Measurements from ENCODE around the gene ELANE. TPM values are rescaled to one million over a fixed set of nuclear protein-coding genes. Genes with fewer than 3 reads are reported as not detected.
"Not testable (repeated sequence)": the region's sequence is repeated elsewhere in the genome, so short reads cannot be mapped to it uniquely, and the experiment has no call there.

Gene ELANE
- total RNA-seq, 1 donor from 2014 or later: 0.81 TPM

DNA sequence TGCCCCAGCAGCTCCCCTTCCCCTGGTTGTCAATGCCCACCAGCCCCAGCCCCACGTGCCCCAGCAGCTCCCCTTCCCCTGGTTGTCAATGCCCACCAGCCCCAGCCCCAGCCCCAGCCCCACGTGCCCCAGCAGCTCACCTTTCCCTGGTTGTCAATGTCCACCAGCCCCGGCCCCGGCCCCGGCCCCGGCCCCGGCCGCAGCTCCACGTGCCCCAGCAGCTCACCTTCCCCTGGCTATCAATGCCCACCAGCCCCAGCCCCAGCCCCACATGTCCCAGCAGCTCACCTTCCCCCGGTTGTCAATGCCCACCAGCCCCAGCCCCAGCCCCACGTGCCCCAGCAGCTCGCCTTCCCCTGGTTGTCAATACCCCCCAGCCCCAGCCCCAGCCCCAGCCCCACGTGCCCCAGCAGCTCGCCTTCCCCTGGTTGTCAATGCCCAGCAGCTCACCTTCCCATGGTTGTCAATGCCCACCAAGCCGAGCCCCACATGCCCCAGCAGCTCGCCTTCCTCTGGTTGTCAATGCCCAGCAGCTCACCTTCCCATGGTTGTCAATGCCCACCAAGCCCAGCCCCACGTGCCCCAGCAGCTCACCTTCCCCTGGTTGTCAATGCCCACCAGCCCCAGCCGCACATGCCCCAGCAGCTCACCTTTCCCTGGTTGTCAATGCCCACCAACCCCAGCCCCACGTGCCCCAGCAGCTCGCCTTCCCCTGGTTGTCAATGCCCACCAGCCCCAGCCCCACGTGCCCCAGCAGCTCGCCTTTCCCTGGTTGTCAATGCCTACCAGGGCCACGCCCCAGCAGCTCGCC lies 26.9 kb downstream of the ELANE start:
- DNase-seq (ENCODE audit: low spot score): not testable (repeated sequence)

DNA sequence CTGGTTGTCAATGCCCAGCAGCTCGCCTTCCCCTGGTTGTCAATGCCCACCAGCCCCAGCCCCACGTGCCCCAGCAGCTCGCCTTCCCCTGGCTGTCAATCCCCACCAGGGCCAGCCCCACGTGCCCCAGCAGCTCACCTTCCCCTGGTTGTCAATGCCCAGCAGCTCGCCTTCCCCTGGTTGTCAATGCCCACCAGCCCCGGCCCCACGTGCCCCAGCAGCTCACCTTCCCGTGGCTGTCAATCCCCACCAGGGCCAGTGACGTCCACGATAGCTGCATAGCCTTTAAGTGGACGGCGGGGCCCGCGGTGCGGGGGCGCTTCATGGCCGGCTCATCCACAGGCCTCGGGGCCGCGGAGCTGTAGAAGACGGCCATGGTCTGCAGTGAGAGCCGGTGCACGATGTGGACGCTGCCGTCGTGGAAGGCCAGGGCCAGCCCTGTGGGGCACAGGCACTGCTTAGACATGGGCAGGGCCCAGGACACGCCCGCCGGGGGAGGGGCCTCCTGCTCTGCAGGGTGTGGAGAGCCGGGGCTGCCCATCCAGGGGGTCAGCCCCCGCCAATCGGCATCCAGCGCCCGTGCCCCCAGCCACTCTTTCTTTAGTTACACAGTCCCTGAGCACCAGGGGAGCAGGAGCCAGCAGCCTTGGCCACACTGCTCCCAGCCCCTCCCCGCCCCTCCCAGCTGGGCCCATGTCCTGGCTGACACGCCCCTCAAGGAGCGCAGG lies 27.8 kb downstream of the ELANE start:
- no peak for DNase-seq (ENCODE audit: low spot score)

DNA sequence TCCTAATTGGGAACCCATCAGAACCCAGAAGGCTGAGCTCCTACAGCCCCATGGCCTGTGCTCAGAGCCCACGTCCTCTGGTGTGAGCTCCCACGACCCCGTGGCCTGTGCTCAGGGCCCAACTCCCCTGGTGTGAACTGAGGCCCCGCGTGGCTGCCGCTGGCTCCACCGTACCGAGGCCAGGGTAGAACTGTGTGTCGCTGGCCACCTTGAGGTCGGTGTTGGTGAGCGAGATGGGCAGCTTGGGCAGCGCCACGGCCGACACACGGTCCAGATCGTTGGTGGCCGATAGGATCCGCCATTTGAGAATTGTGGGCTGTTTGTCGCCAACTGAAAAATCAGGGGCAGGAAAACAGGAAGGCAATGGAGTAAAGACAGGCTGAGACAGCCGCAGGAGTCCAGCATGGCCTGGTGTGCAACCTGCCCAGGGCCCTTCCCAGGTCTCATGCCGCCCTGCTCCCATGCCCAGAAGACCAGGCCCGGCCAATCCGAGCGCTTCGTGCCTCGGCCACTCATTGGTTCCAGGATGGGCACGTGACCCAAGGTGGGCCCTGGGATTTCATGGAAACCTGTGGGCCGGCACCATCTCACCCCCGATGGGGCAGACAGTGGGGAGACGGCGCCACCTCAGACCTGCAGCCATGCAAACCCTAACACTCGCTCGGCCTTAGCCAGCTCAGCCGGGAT lies 29.4 kb downstream of the ELANE start:
- DNase-seq (ENCODE audit: low spot score): no peak

DNA sequence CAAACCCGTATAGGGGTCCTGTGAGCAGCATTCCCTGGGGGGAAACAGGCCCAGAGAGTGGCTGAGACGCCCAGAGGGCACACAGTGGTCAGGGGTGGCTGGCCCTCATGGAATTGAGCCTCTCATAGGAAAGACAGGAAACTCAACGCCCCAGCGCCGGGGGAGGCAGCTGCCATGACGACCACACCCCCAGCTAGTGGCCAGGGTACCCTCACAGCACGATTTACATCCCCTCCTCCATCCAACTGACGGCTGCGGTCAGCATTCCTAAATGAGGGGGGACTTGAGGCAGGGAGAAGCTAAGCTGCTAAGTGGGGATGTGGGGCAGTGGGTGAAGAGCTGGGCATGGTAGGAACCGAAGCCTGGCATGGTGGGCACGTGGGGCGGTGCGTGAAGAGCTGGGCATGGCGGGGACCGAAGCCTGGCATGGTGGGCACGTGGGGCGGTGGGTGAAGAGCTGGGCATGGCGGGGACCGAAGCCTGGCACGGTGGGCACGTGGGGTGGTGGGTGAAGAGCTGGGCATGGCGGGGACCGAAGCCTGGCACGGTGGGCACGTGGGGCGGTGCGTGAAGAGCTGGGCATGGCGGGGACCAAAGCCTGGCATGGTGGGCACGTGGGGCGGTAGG lies 30.9 kb downstream of the ELANE start:
- DNase-seq (ENCODE audit: low spot score): no peak

DNA sequence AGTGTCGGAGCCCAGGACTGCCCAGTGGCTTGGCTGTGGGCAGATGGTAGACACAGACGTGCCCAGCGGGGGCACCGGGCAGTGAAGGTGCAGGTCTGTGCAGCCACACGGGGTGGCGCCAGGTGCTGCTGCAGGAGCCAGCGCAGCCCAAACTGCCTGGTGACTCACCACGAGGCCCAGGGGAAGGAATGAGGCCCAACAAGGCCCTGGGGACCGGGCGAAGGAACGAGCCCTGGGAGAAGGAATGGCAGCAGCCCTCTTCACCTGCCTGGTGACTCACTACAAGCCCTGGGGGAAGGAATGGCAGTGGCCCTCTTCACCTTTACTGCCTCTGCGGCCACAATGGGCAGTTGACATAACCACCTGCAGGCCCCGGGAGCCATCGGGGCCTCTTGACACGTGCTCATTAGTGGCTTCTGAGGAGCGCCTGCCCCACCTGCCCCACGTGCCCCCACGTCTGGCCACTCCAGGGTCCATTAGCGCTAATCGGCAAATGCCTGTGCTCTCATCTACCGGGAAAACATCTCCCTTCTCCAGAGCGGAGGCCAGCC lies 31.6 kb downstream of the ELANE start:
- no peak for DNase-seq (ENCODE audit: low spot score)

DNA sequence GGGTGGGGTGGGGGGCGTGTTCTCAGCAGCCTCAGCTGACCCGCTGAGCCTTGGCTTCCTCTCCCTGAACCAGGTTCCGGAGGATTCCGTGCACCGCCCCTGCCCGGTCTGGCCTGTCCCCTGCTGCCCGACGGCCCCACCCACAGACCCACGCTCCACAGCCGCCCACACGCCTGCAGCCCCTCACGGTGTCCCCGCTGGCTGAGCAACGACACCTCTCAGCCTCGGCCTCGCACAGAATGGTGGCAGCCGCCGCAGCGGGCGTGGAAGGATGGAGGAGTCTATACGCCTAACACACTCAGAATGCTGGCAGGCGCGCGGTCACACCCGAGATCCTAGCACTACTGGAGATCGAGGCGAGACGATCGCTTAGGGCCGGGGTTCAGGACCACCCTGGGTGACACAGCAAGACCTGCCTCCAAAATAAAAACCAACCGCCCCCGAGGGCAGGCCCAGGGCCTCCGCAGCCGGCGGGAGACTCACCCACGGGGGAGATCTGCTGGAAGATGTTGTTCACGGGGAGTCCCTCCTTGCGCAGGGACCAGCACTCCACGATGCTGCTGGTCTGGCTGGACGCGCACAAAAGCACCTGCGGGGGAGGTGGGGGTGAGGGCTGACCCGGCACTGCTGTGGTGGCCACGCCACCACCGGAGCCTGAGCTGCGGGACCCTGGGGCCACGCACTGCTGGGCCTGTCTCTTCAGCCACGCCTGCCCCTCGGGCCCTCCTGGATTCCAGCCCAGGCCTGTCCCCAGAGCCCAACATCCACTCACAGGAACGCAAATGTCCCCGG lies 32.5 kb downstream of the ELANE start:
- no peak for DNase-seq (ENCODE audit: low spot score)

DNA sequence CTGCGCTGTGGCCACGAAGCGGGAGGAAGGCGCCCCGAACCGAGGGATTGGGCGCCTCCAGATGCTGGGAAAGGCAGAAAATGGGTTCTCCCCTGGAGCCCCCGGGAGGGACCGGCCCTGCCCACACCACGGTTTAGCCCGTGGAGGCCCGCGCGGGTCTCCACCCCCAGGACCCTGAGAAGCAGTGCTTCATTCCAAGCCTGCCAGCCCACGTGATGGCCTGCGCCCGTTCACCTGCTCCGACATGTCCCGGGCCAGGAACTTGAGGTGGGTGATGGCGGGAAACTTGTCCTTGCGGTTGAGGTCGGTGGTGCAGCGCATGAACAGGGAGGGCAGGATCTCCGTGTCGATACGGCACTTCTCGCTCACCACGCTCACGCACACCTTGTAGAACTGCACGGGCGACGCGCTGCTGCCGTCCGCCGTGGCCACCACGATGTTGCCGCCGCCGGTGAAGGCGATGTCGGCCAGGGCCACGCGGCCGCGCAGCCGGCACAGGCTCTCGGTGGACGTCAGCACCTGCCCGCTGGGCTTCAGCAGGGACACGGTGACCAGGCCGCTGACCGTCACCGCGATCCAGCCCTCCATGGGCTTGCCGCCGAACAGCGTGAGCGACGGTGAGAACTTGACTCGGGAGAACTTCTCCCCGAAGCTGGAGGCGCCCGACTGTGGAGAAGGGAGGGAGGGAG lies 33.6 kb downstream of the ELANE start:
- DNase-seq (ENCODE audit: low spot score): no peak

DNA sequence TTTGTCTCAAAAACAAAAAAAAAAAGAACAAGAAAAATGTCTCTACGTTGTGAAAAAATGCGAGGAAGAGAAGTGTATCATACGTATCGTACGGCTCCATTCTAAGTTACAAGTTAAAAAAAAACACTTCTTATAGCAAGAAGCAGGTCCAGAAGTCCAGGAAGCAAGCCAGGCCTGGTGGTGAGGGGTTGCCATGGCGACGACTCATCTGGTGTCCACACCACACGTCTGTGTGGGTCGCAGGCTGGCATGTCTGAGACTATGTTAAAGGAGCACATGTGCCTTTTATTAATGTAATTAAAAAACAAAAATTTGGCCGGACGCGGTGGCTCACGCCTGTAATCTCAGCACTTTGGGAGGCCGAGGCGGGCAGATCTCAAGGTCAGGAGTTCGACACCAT lies 35.0 kb downstream of the ELANE start:
- DNase-seq (ENCODE audit: low spot score): no peak

DNA sequence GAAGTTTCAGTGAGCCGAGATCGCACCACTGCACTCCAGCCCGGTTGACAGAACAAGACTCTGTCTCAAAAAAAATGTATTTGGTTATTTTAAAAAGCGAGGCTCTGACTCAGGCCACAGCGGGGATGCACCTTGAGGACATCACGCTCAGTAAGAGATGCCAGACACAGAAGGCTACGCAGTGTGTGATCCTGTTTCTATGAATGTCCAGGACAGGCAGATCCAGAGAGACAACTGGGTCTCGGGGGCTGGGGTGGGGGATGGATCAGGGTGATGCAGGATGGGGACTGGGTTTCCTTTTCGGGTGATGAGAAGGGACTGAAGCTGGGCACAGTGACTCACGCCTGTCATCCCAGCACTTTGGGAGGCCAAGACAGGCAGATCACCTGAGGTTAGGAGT lies 35.5 kb downstream of the ELANE start:
- DNase-seq (ENCODE audit: low spot score): no peak

DNA sequence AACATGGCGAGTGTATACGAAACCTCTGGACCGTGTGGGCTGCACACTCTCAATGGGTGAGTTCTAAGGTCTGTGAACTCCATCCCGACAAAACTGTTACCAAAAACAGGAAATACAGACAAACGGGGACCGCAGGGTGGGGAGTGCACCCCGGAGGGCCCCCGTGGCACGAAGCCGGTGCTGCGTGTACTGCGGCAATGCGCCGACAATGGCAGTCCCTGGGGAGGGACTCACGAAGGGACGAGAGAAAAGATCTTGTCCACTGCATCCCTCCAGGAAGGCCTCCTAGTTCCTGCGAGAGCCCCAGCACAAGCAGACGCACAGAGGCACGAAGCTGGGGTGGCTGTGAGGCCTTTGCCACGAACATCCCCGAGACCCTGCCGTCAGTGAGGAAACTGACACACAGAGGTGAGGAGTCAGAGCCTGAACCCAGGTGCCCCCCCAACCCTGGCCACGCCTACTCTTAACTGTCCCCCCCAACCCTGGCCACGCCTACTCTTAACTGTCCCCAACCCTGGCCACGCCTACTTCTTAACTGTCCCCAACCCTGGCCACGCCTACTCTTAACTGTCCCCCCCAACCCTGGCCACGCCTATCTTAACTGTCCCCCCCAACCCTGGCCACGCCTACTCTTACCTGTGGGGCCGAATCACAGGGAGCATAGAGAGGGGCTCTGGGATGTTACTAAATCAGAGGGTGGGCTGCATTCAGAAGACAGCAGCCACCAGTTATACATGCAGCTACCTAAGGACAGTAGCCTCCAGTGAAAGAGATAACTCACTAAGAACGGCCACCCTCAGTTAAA lies 36.7 kb downstream of the ELANE start:
- no peak for DNase-seq (ENCODE audit: low spot score)

DNA sequence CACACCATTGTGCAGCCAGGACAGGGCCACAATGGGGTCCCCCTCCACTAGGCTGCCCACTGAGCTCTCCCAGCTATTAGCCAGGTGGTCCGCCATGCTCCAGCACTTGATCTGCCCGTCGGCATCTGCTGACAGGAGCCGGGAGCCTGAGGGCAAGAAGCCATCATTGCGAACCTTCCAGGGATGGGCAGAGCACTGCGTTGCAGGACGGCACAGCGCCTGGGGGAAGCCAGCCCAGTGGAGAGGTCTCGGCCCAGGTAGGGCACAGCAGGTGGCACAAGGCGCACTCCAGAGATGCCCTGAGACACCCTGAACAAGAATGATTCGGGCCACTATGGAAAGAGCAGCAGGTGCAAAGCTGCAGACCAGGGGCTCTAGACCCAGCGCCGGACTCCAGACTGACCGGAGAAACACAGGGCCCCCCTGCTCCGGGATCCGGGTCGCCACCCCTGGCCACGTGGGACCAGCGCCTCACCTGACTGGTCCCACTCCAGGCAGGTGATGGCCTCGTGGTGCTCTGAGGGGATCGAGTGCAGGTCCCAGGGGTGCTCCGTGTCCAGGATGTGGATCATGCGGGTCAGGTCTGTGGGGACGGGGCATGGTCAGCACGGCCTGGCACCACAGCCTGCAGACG lies 37.7 kb downstream of the ELANE start:
- DNase-seq (ENCODE audit: low spot score): no peak

DNA sequence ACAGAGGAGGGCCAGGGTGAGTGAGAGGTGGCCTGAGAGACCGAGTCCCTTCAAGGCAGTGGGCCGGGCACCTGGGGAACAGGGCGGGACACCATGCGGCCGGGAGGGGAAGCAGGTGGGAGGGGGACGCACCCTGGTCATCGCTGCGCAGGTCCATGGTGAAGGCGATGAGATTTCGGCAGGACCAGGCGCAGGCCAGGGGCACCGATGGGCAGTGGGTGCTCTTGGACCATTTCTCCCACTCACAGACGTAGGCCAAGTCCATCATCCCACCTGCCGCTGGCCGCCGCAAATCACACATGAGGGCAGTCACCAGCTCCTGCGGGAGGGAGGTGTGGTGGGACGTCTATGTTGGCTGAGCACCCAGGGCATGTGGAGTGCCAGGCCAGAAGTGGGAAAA lies 38.7 kb downstream of the ELANE start:
- no peak for DNase-seq (ENCODE audit: low spot score)

DNA sequence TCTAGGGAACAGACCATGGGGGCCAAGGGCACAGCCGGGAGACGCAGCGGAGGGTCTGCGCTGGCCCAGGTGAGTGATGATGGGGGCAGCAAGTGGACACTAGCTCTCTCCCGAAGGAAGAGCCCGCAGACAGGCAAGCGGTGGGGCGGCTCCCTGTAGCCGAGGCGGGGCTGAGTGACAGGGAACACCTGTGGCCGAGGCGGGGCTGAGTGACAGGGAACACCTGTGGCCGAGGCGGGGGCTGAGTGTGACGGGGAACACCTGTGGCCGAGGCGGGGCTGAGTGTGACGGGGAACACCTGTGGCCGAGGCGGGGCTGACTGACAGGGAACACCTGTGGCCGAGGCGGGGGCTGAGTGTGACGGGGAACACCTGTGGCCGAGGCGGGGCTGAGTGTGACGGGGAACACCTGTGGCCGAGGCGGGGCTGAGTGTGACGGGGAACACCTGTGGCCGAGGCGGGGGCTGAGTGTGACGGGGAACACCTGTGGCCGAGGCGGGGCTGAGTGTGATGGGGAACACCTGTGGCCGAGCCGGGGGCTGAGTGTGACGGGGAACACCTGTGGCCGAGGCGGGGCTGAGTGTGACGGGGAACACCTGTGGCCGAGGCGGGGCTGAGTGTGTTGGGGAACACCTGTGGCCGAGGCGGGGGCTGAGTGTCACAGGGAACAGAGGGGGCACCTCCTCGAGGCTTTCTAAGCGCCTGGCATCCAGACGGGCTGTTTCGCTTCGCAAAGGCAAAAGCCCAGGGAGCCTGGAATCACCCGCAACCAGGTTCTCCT lies 39.5 kb downstream of the ELANE start:
- DNase-seq (ENCODE audit: low spot score): not testable (repeated sequence)

DNA sequence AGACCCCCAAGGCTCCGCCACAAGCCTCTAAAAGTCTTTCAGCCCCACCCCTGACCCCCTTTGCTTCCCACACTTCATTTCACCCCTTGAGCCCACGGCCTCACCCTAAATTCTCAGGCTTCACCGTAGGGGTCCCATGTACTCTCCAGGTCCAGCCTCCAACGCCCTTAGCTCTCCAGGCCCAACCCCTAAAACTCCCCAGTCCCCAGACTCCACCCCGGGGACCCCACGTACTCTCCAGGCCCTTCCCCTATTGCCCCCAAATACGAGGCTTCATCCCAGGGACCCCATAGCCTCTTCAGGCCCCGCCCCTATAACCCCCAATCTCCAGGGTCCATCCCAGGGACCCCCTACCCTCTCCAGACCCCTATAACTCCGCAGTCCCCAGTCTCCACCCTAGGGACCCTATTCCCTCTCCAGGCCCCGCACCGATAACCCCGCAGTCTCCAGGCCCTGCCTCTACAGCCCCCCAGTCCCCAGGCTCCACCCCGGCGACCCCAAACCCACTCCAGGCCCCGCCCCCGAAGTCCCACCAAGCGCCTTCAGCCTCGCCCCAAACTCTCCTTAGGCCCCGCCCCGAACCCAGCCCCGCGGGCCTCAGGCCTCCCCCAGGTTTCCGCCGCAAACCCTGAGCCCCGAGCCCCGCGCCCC lies 40.3 kb downstream of the ELANE start:
- DNase-seq (ENCODE audit: low spot score): no peak

DNA sequence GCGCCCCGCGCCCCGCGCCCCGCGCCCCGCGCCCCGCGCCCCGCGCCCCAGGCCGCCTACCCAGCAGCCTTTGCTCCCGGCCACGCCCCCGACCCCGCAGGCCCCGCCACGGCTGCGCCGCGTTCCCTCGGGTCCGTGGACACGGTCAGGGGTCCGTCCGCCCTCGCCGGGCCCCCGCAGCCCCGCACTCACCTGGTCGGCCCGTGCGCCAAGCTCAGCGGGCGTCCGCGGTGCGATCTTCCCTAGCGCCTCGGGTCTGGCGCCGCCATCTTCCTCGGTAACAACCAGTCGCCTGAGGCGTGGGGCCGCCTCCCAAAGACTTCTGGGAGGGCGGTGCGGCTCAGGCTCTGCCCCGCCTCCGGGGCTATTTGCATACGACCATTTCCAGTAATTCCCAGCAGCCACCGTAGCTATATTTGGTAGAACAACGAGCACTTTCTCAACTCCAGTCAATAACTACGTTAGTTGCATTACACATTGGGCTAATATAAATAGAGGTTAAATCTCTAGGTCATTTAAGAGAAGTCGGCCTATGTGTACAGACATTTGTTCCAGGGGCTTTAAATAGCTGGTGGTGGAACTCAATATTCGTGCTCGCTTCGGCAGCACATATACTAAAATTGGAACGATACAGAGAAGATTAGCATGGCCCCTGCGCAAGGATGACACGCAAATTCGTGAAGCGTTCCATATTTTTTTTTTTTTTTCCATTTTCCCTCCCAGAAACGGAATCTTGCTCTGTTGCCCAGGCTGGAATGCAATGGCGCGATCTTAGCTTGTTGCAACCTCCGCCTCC lies 41.0 kb downstream of the ELANE start, which contains the start of the genes MED16 and RNU6-9:
Gene MED16, minus strand, starts transcription at position 294 of the 796 bp plus-strand sequence. CDS start 2,056 bp downstream, outside the sequence.
Gene RNU6-9, plus strand, starts transcription at position 591 of the 796 bp plus-strand sequence.
- peak; percentile 93 for DNase-seq (ENCODE audit: low spot score)

DNA sequence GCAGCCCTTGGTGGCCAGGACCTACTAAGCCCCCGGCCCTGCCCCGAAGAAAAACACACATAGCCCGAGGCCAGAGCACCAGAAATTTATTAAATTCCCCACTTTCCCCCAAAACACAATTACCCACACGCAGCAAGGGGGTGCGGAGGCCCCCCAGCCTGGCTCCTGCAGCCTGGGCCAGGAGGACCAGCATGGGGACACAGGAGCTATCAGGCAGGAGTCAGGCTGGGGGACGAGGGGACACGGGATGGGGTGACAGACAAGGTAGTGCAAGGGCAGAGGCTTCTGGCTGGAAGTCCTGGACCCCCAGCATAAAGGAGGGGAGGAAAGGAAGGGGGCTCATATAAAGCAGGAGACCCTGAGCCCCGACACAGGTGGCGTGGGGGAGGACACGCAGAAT lies 44.3 kb downstream of the ELANE start:
- DNase-seq (ENCODE audit: low spot score): no peak

DNA sequence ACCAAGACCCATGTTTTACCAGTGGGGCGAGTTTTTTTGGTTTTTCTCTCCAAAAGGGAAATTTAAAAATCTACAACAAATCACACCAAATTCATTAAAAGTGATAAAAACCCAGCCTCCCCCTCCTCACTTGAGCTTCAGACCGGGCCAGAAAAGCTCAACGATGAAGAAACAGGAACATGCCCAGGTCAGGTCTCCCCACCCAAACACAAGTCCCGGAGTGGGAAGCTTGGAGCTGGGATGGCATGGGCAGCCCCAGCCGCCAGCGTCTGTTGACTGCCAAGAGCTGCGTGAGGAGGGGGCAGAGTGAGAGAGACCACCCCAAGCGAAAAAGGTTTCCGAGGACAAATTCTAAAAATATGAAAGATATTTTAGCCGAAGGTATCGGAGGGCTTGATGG lies 44.9 kb downstream of the ELANE start:
- no peak for DNase-seq (ENCODE audit: low spot score)
